Brain microvascular endothelial cell (primary cell): ENCODE data around the gene SLC7A7.
"Not testable (repeated sequence)": the region's sequence is repeated elsewhere in the genome, so short reads cannot be mapped to it uniquely, and the experiment has no call there.

Source experiments
- DNase-seq: peaks from one replicate; pipeline ENCODE4 v3.0.0-alpha.2; 2020
- H3K27ac ChIP-seq: fragments of 250-450 bp; sonication (Bioruptor Pico); 2 replicates; pipeline ENCODE4 v1.5.1; 2020; ENCODE audit warnings: mild to moderate bottlenecking, moderate library complexity
- H3K27me3 ChIP-seq: fragments of 250-450 bp; sonication (Bioruptor Pico); replicated peaks from 2 replicates; pipeline ENCODE4 v1.5.1; 2020; ENCODE audit warnings: mild to moderate bottlenecking
- H3K36me3 ChIP-seq: fragments of 250-450 bp; sonication (Bioruptor Pico); replicated peaks from 2 replicates; pipeline ENCODE4 v1.5.1; 2020; ENCODE audit warnings: mild to moderate bottlenecking
- H3K4me3 ChIP-seq: 2 replicates; pipeline ENCODE4 v1.5.1; 2011; ENCODE audit warnings: low read depth, mild to moderate bottlenecking, control low read depth, low read length, moderate library complexity
- in situ Hi-C: cut with HindIII; loops from 2 replicates; pipeline ENCODE4 v1.10.0; 2017; ENCODE audit warnings: low sequenced_read_pairs, low pct_ligation_motif_present
- TF ChIP-seq, protein P1 (sequence below): IDR thresholded peaks from 2 replicates; pipeline ENCODE4 v1.5.1; 2011; ENCODE audit warnings: low read depth, mild to moderate bottlenecking, moderate library complexity, low read length, control low read depth, inconsistent platforms; ENCODE audit errors: missing control alignments

The SLC7A7 gene

DNA sequence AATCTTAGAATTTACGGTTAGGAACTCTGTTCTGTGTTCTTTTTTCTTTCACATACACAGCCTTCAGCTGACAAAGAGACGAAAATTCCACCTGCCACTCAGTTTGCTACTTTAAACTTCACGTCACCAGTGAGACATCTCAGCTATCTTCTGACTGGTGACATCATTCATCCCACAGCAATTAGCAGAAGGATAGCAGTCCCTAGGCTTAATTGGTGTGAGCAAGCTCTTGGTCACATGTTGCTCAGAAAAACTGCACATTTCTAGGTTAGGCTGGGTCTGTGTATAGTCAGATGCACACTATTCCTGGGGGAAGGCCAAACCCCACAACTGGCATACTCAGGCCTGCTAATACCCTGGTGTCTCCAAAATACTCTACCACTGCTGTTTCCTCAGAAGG, 23.9 kb downstream of the SLC7A7 start:
- in situ Hi-C loops: no loop called here
- peak; percentile 47 for DNase-seq
- Histone ChIP-seq H3K27me3 (no peaks in the 10 kb centered on the region), H3K4me3 (no peak overlapping the region), H3K27ac (no peak overlapping the region), H3K36me3 (no peaks in the 10 kb centered on the region)
- TF ChIP-seq, protein P1, sequence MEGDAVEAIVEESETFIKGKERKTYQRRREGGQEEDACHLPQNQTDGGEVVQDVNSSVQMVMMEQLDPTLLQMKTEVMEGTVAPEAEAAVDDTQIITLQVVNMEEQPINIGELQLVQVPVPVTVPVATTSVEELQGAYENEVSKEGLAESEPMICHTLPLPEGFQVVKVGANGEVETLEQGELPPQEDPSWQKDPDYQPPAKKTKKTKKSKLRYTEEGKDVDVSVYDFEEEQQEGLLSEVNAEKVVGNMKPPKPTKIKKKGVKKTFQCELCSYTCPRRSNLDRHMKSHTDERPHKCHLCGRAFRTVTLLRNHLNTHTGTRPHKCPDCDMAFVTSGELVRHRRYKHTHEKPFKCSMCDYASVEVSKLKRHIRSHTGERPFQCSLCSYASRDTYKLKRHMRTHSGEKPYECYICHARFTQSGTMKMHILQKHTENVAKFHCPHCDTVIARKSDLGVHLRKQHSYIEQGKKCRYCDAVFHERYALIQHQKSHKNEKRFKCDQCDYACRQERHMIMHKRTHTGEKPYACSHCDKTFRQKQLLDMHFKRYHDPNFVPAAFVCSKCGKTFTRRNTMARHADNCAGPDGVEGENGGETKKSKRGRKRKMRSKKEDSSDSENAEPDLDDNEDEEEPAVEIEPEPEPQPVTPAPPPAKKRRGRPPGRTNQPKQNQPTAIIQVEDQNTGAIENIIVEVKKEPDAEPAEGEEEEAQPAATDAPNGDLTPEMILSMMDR: no peak

DNA sequence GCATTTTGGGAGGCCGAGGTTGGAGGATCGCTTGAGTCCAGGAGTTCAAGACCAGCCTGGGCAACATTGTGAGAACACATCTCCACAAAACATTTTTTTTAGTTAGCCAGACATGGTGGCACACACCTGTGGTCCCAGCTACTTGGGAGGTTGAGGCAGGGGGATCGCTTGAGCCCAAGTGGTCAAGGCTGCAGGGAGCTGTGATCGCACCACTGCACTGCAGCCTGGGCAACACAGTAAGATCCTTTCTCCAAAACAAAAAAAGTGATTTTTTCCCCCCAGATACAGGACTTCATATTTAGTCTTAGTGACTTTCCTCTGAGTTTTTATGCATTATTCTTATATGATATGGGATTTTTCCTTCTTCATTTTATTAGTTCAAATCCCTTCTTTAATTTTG, 28.6 kb downstream of the SLC7A7 start:
- Histone ChIP-seq H3K27ac (no peak overlapping the region), H3K36me3 (no peaks in the 10 kb centered on the region), H3K27me3 (no peaks in the 10 kb centered on the region), H3K4me3 (no peak overlapping the region)
- no peak for DNase-seq
- in situ Hi-C loops: no loop called here
- TF ChIP-seq, protein P1: no peak

DNA sequence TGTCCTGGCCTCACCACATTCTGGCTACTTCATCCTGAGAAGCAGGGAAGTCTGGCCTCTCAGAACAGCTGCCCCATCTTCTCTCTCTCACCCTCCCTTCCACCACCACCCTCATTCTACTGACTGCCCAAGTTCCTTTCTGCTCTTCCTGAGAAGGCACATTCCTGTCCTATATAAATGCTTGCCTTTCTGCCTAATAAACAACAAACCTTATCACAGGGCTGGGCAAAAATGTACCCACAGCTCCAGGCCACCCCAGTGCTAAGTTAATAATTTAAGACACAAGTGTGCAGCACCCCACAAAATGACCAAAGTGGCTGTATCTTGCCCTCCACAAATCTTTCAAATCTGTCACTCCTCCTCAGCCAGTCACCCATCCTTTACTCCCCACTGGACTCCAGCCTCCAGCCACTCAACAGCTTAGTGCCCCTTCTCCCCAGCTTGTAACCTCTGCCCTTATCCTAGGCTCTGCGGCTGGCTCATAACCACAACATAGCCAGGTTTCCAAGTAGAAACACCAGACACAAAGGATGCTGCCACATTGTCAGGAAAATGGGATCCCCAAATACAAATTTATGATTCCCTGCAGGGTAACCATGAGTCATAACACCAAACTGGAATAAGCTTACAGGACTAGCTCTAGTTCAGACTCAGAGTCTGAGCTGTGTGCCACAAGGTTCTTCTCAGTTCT, 33.8 kb downstream of the SLC7A7 start:
- Histone ChIP-seq H3K27me3 (no peaks in the 10 kb centered on the region), H3K27ac (no peak overlapping the region), H3K36me3 (no peaks in the 10 kb centered on the region), H3K4me3 (no peak overlapping the region)
- no peak for DNase-seq
- TF ChIP-seq, protein P1: no peak
- in situ Hi-C loops: no loop called here

DNA sequence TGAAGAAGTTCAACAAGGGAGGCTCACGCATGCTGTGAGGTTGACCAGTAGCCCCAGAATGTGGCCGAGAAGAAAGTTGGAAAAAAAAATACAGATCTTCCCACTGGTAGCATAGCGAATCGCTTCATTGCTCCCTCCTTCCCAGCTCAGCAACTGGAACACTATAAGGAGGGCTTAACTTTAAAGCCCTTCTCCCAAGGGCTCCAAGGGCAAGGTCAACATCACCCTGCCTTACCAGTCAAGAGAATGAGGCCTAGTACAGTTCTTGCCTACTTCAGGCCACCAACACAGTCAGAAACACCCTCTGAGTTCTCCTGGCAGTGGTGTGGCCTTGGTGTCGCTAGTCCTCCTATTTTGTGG, 34.3 kb downstream of the SLC7A7 start:
- Histone ChIP-seq H3K4me3 (no peak overlapping the region), H3K27ac (no peak overlapping the region), H3K27me3 (no peaks in the 10 kb centered on the region), H3K36me3 (no peaks in the 10 kb centered on the region)
- no peak for DNase-seq
- TF ChIP-seq, protein P1: no peak
- in situ Hi-C loops: no loop called here

DNA sequence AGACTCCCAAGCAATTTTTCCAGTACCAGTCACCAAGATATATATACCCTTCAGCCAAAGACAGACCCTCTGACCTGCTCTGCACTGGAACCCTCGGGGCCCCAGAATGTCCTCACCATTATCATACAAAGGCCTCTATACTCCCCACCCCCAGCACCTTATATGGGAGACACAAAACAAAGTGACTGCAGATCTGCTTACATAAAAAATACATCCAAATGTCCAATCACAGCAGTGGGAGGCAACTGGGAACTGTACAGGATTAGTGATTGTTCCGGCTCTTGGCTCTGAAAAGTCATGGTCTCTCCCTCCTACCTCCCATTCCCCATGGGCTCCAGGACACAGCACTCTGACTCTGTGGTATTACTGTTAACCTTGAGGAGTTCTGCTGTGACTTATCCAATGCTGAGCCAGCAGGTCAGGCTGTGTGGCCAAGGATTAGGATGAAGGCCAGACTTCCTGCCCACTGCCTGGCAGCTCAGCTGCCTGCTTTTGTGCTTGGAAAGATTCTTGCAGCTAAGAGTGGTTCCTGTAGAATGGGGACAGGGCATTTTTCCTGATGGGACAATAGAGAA, 35.0 kb downstream of the SLC7A7 start:
- Histone ChIP-seq H3K4me3 (no peak overlapping the region), H3K27ac (no peak overlapping the region), H3K27me3 (no peaks in the 10 kb centered on the region), H3K36me3 (no peaks in the 10 kb centered on the region)
- peak; percentile 4 for DNase-seq
- in situ Hi-C loops: no loop called here
- TF ChIP-seq, protein P1: no peak

DNA sequence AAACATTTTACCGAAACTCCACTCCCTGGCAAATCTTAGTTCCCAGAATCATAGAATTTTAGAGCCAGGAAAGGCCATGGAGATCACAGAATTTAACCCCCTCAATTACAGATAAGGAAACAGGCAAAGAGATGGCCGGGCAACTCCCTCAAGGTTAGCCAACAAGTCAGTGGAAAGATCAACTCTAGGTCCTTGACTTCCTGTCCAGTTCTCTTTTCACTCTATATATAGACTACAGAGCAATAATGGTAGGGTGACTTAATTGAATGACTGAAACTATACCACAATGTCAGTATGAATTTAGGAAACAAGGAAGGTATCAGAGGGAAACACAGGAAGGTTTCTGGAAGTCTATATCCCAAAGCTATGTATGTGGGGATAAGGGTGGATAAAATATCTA, 37.2 kb downstream of the SLC7A7 start:
- in situ Hi-C loops: no loop called here
- Histone ChIP-seq H3K4me3 (no peak overlapping the region), H3K27ac (no peak overlapping the region), H3K36me3 (peaks cover 7% of the 10 kb centered on the region), H3K27me3 (no peaks in the 10 kb centered on the region)
- no peak for DNase-seq
- TF ChIP-seq, protein P1: no peak

DNA sequence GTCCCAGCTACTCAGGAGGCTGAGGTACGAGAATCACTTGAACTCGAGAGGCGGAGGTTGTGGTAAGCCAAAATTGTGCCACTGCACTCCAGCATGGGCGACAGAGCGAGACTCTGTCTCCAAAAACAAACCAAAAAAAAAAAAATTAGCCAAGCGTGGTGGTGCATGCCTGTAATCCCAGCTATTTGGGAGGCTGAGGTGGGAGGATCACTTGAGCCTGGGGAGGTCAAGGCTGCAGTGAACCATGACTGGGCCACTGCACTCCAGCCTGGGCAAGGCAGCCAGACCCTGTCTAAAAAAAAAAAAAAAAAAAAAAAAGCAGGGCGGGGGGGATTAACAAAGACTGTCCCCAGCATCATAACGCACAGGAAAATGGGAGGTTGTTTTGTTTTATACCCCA, 38.4 kb downstream of the SLC7A7 start:
- in situ Hi-C loops, H3K27ac ChIP-seq, H3K27me3 ChIP-seq, H3K4me3 ChIP-seq, DNase-seq: not testable (repeated sequence)
- peaks cover 14% of the 10 kb centered on the region for H3K36me3 ChIP-seq
